Activated CD4-positive, alpha-beta T cell treated with anti-CD3 and anti-CD28 coated beads, Interleukin-2, amount 50 U/mL, for 16 hours (primary cell): ENCODE results near the gene LINC01488.

Experiments
- DNase-seq: peaks from one replicate; pipeline ENCODE4 v3.0.0-alpha.2; 2020

LINC01488 gene

GRCh38 chr11:69534166-69534530 is 52.7 kb downstream of the LINC01488 start:
- DNase-seq, result no peak

GRCh38 chr11:69535908-69536307 is 54.4 kb downstream of the LINC01488 start:
- no peak for DNase-seq

- no peak for DNase-seq
These were observed 54.9 kb downstream of the LINC01488 start for GRCh38 chr11:69536406-69536805.

- DNase-seq, result no peak
These were observed 55.7 kb downstream of the LINC01488 start for GRCh38 chr11:69537126-69537525.

GRCh38 chr11:69537855-69538640 is 56.6 kb downstream of the LINC01488 start:
- no peak for DNase-seq

DNA sequence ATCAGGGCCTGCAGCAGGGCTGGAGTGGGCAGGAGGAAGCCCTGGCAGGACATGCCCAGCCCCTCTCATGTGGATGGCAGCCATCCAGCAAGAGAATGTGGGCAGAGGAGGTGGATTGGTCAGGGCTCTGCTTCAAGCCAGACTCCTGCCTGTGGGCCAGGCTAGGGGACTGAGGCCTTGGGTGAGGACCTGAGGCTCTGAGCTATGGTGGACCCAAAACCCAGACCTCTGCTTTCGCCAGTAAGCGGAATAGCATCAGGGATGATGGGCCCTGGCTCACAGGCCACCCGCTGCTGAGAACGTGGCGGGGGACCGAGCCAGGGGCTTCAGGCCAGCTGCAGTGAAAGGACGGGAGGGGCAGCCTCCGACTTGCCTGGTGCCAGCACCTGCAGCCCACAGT is 57.4 kb downstream of the LINC01488 start:
- no peak for DNase-seq

- no peak for DNase-seq
These were observed 58.1 kb downstream of the LINC01488 start for GRCh38 chr11:69539416-69540117.

DNA sequence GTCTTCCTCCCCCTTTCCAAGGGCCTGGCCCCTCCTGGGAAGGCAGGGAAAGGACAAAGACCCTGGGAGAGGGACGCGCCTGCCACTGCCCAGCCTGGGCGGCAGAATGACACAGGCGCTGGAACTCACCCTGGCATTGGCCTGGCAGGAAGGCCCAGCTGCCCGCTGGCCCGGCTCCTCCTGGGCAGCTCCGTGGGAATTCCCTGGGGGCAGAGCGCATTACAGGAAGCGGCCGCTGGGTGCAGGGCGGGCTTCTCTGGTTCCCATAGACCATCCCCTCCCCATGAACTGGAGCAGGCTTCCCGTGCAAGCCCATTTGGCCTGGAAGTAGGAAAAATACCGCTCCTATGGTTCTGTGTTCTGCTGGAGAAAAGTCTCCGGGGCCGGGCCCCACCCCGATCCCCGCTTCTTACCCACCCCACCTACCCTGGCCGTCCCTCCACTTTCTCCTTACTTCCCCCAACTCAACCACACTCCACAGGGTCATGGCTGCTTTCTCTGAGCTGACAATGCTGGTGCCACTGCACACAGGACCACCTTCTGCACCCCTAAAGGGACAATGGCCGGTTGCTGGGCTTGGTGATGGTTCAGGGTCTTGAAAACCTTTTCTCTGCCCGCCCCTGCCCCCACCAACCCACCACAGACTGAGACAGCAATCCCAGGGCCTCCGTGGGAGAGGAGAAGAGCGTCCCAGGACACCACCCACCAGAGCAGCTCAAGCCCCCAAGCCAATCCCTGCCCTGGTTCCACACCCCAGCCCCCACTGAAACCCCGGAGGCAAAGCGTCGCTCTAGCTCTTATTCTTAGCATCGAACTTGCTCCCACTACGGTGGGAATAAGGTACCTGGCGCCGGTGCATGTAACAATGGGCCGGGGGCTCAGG is 58.9 kb downstream of the LINC01488 start:
- no peak for DNase-seq

- DNase-seq, result no peak
These were observed 59.5 kb downstream of the LINC01488 start for GRCh38 chr11:69541001-69541285.

DNA sequence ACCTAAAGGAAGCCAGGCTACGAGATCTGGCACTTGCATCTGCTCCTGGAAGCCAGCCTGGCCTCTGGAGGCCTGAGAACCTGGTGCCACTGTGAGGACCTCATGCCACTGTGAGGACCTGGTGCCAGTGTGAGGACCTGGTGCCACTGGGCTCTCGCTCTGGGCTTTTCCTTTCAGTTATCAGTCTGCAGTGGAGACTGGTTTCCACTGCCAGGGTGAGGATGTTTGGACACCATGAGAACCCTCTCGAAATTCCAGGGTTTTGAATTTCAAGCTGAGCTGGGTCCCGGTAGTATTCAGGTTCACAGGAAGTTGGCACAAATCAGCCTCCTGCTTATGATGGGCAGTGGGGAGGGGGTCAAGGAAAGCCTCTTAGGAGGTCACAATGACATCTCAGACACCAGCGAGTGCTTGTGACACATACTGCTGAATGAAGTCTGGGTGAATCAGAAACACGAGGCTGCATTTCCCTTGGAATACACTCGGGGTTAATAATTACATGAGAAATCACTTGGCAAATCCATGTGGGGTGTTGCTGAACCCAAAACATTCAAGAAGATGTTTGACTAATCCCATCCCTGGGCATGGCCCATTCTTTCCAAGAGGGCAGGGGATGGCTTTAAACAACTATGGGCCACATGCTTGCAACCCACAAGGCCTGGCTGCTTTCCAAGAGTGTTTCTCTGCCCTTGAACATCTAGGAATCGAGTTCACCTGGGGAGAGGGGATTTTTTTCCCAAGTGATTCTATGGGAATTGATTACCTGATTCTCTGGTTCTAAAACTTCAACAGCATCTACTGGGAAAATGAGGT is 60.2 kb downstream of the LINC01488 start:
- DNase-seq, result no peak

DNA sequence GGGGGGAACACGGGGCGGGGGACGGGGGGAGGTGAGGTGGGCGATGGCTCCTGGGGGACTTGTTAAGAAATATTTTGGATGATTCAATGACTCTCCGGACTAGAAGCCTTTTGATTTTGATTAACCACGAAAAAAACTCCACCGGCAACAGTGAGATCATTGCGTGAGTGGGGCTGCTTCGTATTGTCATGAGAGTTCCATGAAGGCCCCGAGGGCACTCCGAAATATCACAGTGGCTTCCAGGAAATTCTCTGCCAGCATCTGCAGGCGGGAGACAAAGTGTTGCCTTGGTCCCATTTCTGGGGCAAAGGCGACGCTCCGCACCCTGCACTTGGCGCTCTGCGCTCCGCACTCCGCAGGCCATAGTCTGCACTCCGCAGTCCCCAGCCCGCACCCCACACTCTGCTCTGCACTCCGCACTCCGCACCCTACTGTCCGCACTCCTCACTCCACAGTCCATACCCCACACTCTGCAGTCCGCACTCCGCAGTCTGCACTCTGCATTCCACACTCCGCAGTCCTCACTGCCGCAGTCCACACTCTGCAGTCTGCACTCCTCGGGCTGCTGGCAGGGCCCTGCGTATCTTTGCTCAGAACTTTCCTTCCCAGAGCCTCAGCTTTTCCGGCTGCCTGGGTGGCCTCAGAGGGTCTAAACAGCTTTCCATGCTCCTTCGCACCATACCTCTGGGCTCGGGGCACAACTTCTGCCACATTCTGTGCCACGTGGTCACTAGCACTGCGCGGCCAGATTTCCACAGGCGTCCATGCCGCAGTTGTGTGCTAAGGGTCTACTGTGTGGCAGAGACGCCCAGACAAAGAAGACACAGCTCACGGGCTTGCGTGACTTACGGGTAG is 61.1 kb downstream of the LINC01488 start:
- no peak for DNase-seq
